GM18909 (cell line): ENCODE measurements around the gene AURKAIP1.

Source experiments
- ATAC-seq: cut with Tn5 transposase; IDR thresholded peaks from one replicate; pipeline ENCODE4 v1.9.1; 2021; ENCODE audit warnings: mild to moderate bottlenecking; ENCODE audit not compliant: unreplicated experiment, poor library complexity

Gene AURKAIP1

DNA sequence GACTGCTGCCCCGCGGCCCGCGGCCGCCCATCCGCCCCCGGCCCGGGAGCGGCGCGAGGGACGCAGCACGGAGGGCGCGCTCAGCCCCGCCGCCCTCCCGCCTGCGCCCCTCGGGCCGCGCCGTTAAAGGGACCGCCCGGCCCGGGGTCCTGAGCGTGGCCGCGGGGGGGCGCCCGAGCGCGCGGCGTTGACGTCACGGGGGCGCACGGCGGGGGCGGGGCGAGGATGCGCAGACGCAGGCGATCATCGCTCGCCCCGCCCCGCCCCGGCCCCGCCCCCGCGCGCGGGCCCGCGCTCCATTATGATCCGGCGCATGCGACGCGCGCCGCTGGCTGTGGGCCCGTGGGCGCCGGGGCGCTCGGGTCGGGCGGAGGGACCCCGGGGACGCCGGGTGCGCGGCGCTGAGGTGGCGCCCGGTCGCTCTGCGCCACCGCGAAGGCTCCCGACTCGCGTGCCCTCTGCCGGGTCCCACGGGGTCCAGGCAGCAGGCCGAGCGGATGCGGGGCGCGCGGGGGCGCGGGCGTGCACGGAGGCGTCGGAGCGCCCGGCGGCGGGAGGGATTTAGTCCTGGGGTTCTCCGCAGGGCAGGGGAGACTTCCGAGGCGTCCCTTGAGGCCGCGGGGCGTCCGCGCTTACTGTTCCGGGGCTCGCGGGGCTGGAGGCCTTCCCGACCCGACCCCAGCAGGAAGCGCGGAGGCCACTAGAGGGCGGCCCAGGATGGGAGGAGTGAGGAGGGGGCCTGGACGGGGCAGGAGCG is 25.6 kb downstream of the AURKAIP1 start, which contains the start of gene DVL1:
DVL1 (minus strand) TSS at position 163 of the 757 bp plus-strand sequence. CDS start 353 bp downstream, outside the sequence.
- ATAC-seq: peak; percentile 61

- ATAC-seq: peak; percentile 30
Measured at GRCh38 chr1:1348420-1349255, 26.4 kb downstream of the AURKAIP1 start.

- ATAC-seq: no peak
Measured at GRCh38 chr1:1347663-1348419, 27.2 kb downstream of the AURKAIP1 start.

DNA sequence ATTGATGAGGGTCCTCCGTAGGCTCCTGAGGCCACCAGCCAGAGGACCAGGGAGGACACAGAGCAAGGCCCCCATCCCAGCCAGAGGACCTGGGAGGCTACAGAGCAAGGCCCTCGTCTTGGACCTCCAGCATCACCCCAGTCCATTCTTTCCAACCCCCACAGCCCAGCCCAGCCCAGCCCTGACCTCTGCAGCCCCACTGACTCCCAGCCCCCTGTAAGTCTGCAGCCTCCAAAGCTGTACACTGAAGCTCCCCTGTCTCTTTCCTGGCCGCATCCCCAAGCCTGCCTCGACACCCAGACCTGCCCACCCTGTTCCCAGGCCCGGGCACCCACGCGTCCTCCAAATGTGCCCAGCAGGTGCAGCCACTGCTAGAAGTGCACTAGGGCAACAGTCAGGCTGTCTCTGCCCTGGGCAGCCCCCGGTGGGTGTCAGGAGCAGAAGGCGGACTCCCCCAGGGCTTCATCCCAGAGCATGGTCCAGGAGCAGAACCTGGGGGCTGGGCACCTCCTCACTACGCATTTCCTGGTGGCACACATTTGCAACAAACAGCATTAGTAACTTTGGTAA is 27.9 kb downstream of the AURKAIP1 start:
- ATAC-seq: no peak

GRCh38 chr1:1346501-1346890 is 28.5 kb downstream of the AURKAIP1 start:
- no peak for ATAC-seq

GRCh38 chr1:1345860-1346500 is 29.0 kb downstream of the AURKAIP1 start:
- no peak for ATAC-seq

DNA sequence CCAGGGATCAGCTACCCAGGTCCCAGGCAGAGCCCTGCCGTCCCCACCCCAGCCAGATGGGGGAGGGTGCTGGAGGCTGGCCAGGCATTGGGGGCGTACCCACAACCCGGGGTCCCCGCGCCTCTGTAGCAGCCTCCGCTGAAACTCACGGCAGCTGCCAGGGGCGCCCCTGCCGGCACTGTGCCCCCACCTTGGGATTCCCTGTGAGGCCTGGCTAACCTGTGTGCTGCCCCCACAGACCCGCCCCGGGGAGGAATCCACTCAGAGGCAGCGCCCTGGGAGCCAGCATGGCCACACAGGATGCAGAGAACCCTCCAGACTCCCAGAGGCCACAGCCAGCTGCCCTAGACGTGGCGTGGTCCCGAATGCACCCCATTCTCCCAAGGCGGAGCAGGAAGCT is 29.6 kb downstream of the AURKAIP1 start:
- ATAC-seq: no peak

DNA sequence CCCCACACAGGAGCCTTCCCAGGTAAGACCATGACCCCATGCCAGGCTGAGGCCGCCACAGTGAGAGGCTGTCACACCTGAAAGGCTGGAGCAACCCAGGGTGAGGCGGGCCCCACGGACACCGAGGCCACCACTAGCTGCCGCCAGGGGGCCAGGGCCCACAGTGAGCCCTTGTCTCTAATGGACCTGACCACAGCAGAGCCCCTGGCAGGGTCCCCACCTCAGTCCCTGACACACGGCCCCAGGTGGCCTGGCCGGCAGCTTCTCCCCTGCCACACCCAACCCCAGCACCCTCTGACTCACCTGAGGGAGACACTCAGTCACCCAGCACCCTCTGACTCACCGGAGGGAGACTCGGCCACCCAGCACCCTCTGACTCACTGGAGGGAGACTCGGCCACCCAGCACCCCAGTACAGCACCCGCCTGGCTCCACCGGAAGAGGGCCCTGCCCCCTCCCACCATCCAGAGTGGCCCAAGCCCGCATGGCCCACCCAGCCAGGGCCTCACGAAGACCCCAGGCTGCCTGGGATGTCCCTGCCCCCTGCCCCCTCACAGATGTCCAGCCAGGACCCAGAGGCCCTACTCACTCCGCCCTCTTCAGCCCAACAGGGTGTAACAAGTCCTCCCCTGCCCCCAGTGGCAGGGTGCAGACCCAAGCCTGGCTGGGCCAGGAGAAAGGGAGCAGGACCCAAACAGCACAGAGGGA is 30.2 kb downstream of the AURKAIP1 start:
- no peak for ATAC-seq

DNA sequence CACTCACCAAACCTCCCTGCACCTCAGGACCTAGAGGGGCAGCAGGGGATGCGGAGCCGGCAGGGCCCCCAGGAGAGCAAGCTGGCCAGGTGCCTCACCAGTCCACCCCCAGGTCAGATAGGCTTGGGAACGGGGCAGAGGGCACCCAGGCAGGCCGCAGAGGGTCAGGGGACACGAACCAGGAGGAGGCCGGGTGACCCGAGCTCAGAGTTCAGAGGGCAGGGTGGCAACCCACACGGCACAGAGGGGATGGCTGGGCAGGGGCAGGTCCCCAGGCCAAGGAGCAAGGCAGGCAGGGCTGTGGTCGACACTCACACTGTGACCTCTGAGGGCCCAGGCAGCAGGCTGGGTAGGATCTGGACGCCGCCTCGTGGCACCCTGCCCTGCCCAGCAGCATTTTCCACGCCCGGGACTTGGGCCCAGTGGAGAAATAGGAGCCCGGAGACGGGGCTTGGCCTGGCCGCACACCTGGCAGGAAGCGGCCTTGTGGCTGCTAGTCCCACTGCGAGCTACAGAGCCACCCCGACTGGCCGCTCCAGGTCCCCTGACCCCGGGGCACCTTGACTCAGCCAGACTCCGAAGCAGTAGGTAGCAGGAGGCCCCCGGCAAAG is 31.1 kb downstream of the AURKAIP1 start:
- ATAC-seq: no peak

- no peak for ATAC-seq
Measured at GRCh38 chr1:1342584-1343115, 32.4 kb downstream of the AURKAIP1 start.

- no peak for ATAC-seq
Measured at GRCh38 chr1:1342061-1342562, 32.9 kb downstream of the AURKAIP1 start.

GRCh38 chr1:1341549-1342021 is 33.4 kb downstream of the AURKAIP1 start:
- no peak for ATAC-seq

GRCh38 chr1:1340791-1341548 is 34.0 kb downstream of the AURKAIP1 start:
- no peak for ATAC-seq

- no peak for ATAC-seq
Measured at GRCh38 chr1:1340185-1340584, 34.8 kb downstream of the AURKAIP1 start.

- ATAC-seq: no peak
Measured at GRCh38 chr1:1338278-1338677, 36.7 kb downstream of the AURKAIP1 start.

GRCh38 chr1:1337793-1338147 is 37.2 kb downstream of the AURKAIP1 start:
- ATAC-seq: no peak

DNA sequence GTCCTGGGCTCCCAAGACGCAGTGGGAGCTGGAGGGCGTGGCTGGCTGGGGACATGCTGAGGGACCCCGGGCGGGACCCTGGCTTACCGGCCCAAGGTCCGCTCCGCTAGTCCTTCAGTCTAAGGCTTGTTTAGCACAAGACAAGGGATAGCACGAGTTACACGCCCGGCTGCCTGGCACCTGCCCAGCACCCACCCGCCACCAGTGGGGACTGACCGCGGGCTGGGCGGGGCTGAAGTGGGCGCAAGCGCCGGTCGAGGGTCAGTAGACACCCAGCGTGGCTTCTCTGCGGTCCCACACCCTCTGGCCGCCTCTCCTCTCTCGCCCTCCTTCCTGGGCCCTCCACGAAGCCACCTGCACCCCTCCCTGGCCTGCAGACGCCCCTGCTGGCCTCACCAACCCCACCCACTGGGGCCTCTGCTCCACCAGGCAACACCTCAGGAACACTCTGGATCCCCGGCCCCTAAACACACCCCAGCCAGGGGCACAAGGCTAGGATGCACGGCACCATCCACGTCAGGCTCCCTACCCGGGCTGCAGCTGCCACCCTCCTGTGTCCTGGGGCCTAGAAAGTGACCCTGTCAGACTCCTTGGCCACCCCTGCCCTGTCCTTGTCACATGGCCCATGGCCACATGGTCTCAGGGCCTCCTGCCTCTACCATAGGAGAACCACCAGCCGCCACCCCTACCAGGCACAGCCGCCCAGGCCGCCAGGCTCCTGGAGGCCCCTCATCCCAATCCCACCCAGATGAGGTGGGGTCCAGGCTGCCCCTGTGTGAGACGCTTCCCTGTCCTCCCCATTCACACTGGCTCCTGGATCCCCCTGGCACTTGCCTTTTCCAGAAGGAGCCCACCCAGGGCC is 37.8 kb downstream of the AURKAIP1 start:
- ATAC-seq: no peak
